ENCODE results near the gene MAML3.

The MAML3 gene

GRCh38 chr4:140153718-140154571, at the start of gene MAML3:
MAML3 (minus strand) TSS chr4:140154184; CDS start chr4:140153327, 857 bp downstream.
- DNase-seq = peak; percentile 97

DNA sequence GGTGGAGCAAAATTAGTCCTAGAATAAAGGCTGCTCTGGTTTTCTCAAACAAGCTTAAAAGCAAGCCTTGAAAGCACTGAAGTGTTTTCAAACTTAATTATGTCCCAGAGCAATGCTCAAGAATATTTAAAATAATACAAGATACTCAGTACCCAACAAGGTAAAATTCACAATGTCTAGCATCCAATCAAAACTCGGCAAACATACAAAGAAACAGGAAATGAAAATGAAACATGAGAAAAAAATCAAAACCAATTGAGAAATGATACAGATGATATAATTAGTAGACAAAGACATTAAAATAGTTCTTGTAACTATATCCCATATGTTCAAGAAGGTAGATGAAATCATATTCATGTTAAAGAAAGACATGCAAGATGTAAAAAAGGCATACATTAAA, 45.0 kb upstream of the MAML3 start:
- DNase-seq = no peak

DNA sequence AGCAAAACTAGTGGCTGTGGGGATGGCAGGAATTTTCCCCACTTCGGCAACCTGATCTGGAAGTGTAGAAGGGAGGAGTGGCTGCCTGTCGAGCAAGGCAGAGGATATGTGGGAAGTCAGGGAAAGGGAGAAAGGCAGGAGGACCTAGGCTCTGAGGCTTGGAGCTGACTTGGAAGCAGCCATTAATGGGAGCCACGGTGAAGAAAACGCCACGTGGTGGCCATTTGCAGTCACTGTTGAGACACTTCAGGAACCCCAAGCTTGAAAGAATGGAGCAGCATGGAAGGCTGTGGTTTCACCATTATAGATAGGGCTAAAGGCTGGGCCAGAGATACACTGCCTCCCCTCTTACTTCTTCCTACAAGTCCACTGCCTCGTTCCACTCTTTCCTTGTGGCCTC, 41.8 kb upstream of the MAML3 start:
- DNase-seq = no peak

GRCh38 chr4:140189805-140190204, 35.8 kb upstream of the MAML3 start:
- DNase-seq = no peak

- DNase-seq = no peak
These were observed 35.0 kb upstream of the MAML3 start for GRCh38 chr4:140188975-140189374.

DNA sequence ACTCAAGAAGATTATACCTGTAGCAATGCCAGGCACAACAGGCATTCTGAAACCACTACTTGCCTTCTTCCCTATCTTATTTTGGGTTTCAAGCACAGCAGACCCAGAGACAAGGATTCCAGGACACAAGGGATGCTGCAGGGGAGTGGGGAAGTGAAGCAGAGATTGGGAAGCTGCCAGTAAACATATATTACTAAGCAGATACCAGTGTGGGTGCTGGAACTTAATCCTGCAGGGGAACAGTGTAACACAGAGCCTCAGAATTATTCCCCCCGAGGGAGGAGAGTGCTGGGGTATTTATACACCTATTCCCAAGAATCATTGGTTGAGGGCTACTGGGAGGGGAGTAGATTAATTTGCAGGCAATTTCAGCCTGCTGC, 33.3 kb upstream of the MAML3 start:
- DNase-seq = no peak

GRCh38 chr4:140186651-140187315, 32.8 kb upstream of the MAML3 start:
- no peak for DNase-seq

GRCh38 chr4:140186082-140186438, 32.1 kb upstream of the MAML3 start:
- no peak for DNase-seq

GRCh38 chr4:140185412-140186081, 31.6 kb upstream of the MAML3 start:
- DNase-seq = peak; percentile 37

GRCh38 chr4:140183270-140183669, 29.3 kb upstream of the MAML3 start:
- no peak for DNase-seq

DNA sequence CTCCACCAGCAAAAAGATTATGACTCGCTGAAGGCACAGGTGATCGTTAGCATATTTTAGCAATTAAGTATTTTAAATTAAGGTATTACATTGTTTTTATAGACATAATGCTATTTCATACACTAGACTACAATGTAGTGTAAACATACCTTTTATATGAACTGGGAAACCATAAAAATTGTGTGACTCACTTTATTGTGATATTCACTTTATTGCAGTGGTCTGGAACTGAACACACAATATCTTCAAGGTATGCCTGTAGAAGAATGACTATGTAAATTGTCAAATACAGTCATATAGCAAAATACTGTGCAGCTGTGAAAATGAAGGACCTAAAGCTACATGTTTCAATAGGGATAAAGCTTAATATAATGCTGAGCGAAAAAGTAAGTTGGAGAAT, 26.6 kb upstream of the MAML3 start:
- DNase-seq = no peak

- DNase-seq = no peak
These were observed 22.8 kb upstream of the MAML3 start for GRCh38 chr4:140176735-140177134.

GRCh38 chr4:140174543-140174942, 20.6 kb upstream of the MAML3 start:
- no peak for DNase-seq

GRCh38 chr4:140172960-140173359, 19.0 kb upstream of the MAML3 start:
- DNase-seq = no peak

DNA sequence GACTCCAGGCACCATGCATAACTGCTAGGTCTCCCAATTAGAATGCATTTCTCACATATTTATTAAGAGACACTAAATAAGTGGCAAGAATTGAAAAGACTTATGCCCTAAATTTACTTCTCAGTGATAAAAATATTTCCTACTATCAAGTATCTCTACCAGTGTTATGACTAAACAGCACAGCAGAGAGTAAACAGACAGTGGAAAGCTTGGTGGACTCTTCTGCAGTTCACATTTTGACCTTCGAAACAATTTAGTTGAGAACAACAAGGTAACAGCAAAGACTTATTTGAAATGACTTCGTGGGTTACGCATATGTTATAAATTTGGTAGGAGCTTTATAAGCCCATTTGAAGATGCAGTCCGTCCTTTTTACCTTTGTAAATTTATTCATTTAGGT, 16.3 kb upstream of the MAML3 start:
- DNase-seq = no peak

DNA sequence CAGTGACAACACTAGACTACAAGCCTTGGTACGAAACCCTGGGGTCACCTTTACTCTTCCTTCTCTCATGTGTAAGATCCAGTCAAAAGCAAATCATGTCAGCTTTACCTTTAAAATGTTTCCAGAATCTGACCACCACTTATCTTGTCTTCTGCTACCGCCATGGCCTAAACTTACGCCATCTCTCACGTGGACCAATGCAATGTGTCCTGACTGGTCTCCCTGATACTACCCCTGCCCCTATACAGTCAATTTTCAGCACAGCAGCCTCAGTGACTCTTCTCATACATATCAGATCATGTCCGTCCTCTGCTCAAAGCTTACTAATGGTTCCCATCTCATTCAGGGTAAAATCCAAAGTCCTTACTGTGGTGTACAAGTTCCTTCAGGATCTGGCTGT, 15.0 kb upstream of the MAML3 start:
- no peak for DNase-seq

GRCh38 chr4:140168474-140168873, 14.5 kb upstream of the MAML3 start:
- DNase-seq = no peak

DNA sequence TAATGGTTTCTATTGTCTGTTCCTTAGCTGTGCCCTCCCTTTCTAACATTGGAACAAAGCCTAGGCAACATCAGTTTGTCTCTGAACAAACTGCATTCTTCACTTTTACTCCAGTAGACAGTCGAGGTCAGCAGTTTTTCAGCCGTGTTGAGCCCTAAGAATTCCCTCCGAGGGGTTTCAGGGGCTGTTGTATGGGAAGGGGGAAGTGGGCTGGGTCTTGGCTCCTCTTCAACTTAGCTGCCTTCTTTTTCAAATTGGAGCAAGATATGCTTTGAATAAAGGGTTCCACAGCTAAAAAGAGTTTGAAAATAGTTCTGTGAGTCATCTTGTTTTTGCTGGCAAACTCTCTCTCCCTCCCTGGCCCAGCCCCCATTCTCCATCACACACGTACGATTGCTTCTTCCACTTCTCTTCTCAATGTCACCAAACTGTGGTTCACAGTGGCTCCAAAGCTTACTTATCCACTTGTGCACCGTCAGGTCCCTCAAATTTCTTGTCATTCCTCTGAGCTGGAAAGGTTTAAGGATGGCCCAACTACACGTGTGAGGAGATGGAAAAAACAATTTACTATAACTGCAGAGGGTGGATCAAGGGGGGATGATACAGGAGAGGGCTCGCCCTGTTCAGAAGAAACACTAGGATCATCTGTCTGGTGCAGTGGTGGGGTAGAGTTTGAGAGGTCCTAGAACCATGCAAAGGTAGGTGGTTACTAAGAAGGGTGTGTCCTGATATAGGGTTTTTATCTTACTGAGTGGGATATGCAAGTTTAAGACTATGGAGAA, 9.2 kb upstream of the MAML3 start:
- DNase-seq = no peak

GRCh38 chr4:140162596-140162995, 8.6 kb upstream of the MAML3 start:
- DNase-seq = no peak

DNA sequence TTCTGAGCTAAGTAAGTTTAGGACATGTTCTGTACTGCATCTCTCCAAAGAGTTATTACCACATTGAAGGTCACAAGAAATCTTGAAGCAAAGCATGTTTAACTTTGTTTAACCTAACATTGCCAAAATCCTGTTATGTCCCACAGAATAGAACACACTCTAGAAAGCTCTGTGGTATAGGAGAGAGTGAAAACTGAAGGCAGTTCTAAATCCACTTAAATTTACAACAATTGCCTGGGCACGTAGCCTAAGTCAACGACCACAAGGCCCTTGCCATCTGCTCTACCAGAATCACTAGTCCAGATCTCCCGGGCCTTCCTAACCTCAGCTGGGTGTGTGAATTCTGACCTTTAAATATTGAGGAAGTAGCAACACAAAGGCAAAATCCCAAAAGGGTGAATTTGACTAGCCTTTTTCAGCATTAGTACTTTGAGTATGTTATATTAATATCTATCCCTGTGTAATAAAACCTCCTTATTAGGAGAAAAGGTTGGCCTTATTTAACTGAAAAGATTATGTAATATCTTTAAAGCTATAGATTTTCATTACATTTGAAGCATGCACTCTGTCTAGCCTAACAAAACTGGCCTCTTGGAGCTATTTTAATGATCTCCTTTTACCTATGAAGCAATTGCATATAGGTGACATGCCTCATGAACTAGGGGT, 4.5 kb upstream of the MAML3 start:
- DNase-seq = peak; percentile 98

GRCh38 chr4:140157341-140157740, 3.4 kb upstream of the MAML3 start:
- no peak for DNase-seq

DNA sequence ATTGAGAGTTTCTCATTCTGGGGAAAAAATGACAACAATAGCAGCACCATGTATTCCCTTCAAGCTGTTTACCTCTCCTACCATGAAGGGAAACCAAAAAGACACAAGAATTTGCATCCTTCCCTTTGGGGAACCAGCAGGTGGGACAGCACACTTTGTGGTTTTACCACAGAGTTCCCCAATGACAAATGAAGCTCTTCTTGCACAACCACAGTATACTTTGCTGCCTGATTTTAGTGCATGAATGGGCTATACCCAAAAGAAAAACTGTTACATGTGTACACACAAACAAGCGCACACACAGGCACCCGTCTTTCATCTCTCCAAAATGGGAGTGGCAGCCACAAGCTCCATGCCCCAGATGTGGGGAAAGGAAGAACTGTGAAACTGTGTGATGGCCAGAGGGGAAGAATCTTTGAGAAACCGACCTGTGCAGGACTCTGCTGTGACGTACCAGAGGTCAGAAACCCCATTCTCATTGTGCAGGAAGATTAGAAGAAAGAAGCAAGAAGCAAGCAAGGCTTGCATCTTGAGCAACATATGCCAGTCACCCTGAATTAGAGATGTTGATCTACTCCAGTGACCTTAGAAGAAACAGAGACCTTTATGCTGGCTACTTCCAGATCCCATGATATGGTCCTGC, 2.7 kb upstream of the MAML3 start:
- DNase-seq = no peak
